ENCODE results near the gene RBBP5.

DNA sequence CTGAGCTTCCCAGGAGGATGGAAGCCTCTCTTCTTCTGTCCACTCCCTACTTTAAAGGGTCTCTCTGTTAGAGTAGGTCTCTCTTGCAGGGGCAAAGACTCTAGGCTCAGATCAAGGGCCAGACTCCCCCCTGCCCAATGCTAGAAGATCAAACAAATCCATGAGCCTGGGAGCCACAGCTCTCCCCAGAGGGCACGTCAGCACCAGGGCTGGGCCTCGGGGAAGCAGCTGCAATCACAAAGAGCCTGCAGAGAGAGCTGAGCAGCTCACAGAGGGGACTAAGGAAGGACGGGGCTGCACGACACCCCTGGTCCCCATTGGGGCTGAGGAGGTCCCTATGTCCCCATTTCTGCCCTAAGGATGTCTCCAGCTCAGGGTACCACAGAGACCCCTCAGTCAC, 74.9 kb downstream of the RBBP5 start:
- TF ChIP-seq CTCF (IDR thresholded peaks at IDR 0.05 in 4 of 5, conservative IDR thresholded peaks at IDR 0.05 in 1 of 5), result no peak
- no peak for TF ChIP-seq POLR2A (IDR thresholded peaks at IDR 0.05)

Measured in gastrocnemius medialis (tissue), 4 donors.